ENCODE data around the gene RPS16.

The RPS16 gene

GRCh38 chr19:39448271-39448670, 12.5 kb upstream of the RPS16 start:
- DNase-seq = no peak

GRCh38 chr19:39446365-39447084, 10.8 kb upstream of the RPS16 start:
- DNase-seq = no peak

GRCh38 chr19:39445196-39446111, 9.7 kb upstream of the RPS16 start, which contains the start of gene SUPT5H:
Gene SUPT5H, plus strand, starts transcription at chr19:39445582. Its CDS starts 309 bp downstream, at chr19:39445891.
- peak; percentile 85 for DNase-seq

- no peak for DNase-seq
These were observed 8.9 kb upstream of the RPS16 start for GRCh38 chr19:39444598-39445195.

- DNase-seq = no peak
These were observed 2.7 kb upstream of the RPS16 start for GRCh38 chr19:39438270-39438934.

- DNase-seq = no peak
These were observed 584 bp upstream of the RPS16 start for GRCh38 chr19:39436350-39436716.

GRCh38 chr19:39434123-39435076, 1.3 kb downstream of the RPS16 start:
- DNase-seq = no peak

- DNase-seq = no peak
These were observed 2.2 kb downstream of the RPS16 start for GRCh38 chr19:39433480-39434079.

- no peak for DNase-seq
These were observed 3.1 kb downstream of the RPS16 start for GRCh38 chr19:39432677-39433025.

- peak; percentile 45 for DNase-seq
These were observed 4.8 kb downstream of the RPS16 start for GRCh38 chr19:39430675-39431593.

GRCh38 chr19:39428283-39429112, 7.3 kb downstream of the RPS16 start:
- DNase-seq = no peak

GRCh38 chr19:39427707-39428106, 8.0 kb downstream of the RPS16 start:
- DNase-seq = no peak

GRCh38 chr19:39426170-39426569, 9.6 kb downstream of the RPS16 start:
- DNase-seq = no peak

- DNase-seq = no peak
These were observed 10.0 kb downstream of the RPS16 start for GRCh38 chr19:39425744-39426143.

- DNase-seq = no peak
These were observed 10.8 kb downstream of the RPS16 start for GRCh38 chr19:39424934-39425333.

GRCh38 chr19:39423258-39424086, 12.3 kb downstream of the RPS16 start:
- DNase-seq = no peak

GRCh38 chr19:39422020-39422419, 13.7 kb downstream of the RPS16 start:
- DNase-seq = no peak

- DNase-seq = no peak
These were observed 15.0 kb downstream of the RPS16 start for GRCh38 chr19:39420769-39421168.

GRCh38 chr19:39419003-39419402, 16.7 kb downstream of the RPS16 start:
- no peak for DNase-seq
